Measurements from ENCODE around the gene MCM5.
"Not testable (repeated sequence)": the region's sequence is repeated elsewhere in the genome, so short reads cannot be mapped to it uniquely, and the experiment has no call there.

Gene MCM5

GRCh38 chr22:35452351-35452781 is 52.4 kb downstream of the MCM5 start:
- DNase-seq (ENCODE audit: low read depth in 2 of 2), result no peak

- no peak for DNase-seq (ENCODE audit: low read depth in 2 of 2)
Observed at GRCh38 chr22:35452810-35453743, 53.1 kb downstream of the MCM5 start.

- no peak for DNase-seq (ENCODE audit: low read depth in 2 of 2)
Observed at GRCh38 chr22:35454416-35455054, 54.6 kb downstream of the MCM5 start.

GRCh38 chr22:35455529-35455928 is 55.6 kb downstream of the MCM5 start:
- DNase-seq (ENCODE audit: low read depth in 2 of 2), result no peak

- DNase-seq (ENCODE audit: low read depth in 2 of 2), result no peak
Observed at GRCh38 chr22:35456757-35457156, 56.8 kb downstream of the MCM5 start.

GRCh38 chr22:35457729-35458546 is 58.0 kb downstream of the MCM5 start:
- DNase-seq (ENCODE audit: low read depth in 2 of 2), result no peak

- DNase-seq (ENCODE audit: low read depth in 2 of 2), result no peak
Observed at GRCh38 chr22:35458547-35459422, 58.8 kb downstream of the MCM5 start.

GRCh38 chr22:35459423-35459894 is 59.5 kb downstream of the MCM5 start:
- DNase-seq (ENCODE audit: low read depth in 2 of 2), result no peak

GRCh38 chr22:35459976-35460375 is 60.0 kb downstream of the MCM5 start:
- DNase-seq (ENCODE audit: low read depth in 2 of 2), result not testable (repeated sequence)

- DNase-seq (ENCODE audit: low read depth in 2 of 2), result no peak
Observed at GRCh38 chr22:35460688-35461087, 60.7 kb downstream of the MCM5 start.

GRCh38 chr22:35462498-35463230 is 62.7 kb downstream of the MCM5 start:
- DNase-seq (ENCODE audit: low read depth in 2 of 2), result no peak

GRCh38 chr22:35463231-35463933 is 63.4 kb downstream of the MCM5 start:
- DNase-seq (ENCODE audit: low read depth in 2 of 2), result no peak

GRCh38 chr22:35464399-35464798 is 64.5 kb downstream of the MCM5 start:
- DNase-seq (ENCODE audit: low read depth in 2 of 2), result no peak

- DNase-seq (ENCODE audit: low read depth in 2 of 2), result no peak
Observed at GRCh38 chr22:35465109-35465701, 65.3 kb downstream of the MCM5 start.

GRCh38 chr22:35467681-35468434 is 67.9 kb downstream of the MCM5 start:
- no peak for DNase-seq (ENCODE audit: low read depth in 2 of 2)

GRCh38 chr22:35470903-35471321 is 71.0 kb downstream of the MCM5 start:
- no peak for DNase-seq (ENCODE audit: low read depth in 2 of 2)

- DNase-seq (ENCODE audit: low read depth in 2 of 2), result not testable (repeated sequence)
Observed at GRCh38 chr22:35471566-35471965, 71.6 kb downstream of the MCM5 start.

GRCh38 chr22:35472488-35472887 is 72.5 kb downstream of the MCM5 start:
- no peak for DNase-seq (ENCODE audit: low read depth in 2 of 2)

All from stimulated activated CD4-positive, alpha-beta T cell treated with anti-CD3 and anti-CD28 coated beads, Interleukin-15, amount 100 ng/mL, for 48 hours (primary cell).